GM18499 (cell line): ENCODE measurements around the gene ATP1A1.

ENCODE experiments used
- ATAC-seq: cut with Tn5 transposase; IDR thresholded peaks from one replicate; pipeline ENCODE4 v1.9.1; 2021; ENCODE audit warnings: moderate number of reproducible peaks; ENCODE audit not compliant: insufficient read depth, unreplicated experiment

Gene ATP1A1

DNA sequence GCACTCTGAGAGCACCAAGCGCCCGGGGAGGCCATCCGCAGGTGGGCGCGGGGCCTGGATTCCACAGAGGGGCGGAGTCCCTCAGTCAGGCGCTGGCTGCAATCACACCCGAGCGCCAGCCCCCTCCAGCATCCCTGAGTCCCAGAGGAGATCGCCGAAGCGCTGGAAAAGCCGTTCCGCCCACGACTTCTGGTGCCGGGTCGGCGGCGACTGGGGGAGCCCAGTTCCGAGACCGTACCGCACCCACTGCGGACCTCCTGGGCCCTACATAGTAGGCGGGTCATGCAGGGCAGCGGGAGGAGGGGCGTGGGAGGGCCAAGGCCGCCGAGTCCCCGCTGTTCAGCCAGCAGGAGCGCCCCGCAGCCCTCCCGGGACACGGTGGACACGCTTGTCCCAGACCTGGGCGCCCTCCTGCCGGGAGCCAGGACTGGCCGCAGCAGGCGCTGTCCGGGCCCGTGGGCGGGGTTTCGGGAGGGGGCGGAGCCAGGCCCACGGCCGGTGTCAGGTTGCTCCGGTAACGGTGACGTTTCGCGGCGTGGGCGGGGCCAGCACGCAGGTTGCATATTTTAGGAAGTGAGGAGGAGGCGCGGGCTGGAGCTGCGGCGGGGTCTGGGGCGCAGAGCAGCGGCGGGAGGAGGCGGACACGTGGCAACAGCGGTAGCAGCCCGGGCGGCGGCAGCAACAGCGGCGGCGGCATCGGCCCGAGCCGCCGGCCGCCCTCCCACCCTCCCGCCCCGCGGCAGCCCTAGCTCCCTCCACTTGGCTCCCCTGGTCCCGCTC is at the start of gene ATP1A1:
Gene ATP1A1, plus strand, starts transcription at position 594 of the 780 bp plus-strand sequence. CDS start 268 bp downstream, outside the sequence.
- peak; percentile 40 for ATAC-seq

GRCh38 chr1:116323491-116323890 is 49.6 kb upstream of the ATP1A1 start:
- no peak for ATAC-seq

DNA sequence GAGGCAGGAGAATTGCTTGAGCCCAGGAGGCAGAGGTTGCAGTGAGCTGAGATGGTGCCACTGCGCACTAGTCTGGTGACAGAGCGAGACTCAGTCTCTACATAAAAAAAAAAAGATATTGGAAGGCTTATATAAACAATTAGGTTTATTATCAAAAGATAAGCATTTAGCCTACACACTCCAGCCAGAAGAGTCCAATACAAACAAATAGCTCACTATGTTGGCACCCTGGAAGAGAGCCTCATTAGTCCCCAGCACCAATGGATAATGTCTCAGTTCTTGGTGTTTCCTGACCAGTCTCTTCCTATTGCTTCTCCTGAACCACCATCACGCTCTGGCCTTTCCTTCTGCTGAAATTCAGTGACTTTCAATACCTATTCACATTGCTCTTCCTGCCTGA is 48.6 kb upstream of the ATP1A1 start:
- ATAC-seq, result no peak

GRCh38 chr1:116325104-116325503 is 47.9 kb upstream of the ATP1A1 start:
- no peak for ATAC-seq

DNA sequence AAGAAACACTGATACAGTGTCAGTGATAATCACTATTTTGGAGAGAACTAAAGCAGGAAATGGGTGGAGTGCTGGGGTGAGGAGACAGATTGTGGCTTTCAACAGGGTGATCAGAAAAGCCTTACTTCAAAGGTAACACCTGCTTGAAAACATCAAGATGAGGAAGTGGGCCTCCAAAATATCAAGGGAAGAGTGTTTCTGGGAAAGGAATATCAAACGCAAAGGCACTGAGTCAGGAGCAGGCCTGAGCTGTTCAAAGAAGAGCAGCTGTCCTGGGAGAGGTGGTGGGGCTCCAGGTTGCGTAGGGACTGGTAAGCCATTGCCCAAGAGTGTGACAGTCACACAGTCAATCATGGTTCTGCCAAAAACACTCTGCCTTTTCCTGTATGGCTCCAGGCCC is 47.1 kb upstream of the ATP1A1 start:
- ATAC-seq, result no peak

DNA sequence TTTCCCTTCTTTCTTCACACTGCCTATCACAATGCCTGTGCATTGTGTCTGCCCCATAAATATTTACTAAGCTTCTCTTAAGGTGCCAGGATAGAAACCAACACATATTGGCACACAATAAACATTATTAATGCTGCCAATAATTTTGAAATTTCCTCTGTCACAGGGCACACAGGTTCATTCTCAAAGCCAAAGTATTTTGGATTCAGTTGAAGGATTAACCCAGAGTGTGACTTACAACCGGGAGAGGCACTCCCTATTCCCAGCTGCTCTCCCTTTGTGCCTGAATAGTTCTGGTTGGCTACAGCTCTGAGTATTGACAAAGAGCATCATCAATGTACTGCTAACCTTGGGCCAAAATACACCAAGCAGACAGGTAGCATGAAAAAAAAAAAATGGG is 46.6 kb upstream of the ATP1A1 start:
- no peak for ATAC-seq

DNA sequence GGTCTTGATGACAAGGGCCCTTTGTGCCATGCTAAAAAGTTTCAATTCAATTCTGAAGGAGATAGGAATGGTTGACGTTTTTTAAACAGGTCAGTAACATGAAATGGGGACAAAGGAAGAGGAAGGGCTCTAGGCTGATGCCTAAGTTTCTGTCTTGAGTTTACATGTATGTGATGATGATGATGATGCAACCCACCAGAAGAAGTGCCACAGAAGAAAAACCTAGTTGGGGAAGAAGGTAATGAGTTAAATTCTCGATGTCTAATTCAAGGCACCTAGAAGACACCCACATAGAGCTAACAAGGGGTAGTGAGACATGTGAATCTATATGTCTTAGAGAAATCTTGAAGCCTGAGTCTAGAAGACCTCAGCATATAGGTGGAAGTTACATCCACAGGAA is 44.4 kb upstream of the ATP1A1 start:
- no peak for ATAC-seq

DNA sequence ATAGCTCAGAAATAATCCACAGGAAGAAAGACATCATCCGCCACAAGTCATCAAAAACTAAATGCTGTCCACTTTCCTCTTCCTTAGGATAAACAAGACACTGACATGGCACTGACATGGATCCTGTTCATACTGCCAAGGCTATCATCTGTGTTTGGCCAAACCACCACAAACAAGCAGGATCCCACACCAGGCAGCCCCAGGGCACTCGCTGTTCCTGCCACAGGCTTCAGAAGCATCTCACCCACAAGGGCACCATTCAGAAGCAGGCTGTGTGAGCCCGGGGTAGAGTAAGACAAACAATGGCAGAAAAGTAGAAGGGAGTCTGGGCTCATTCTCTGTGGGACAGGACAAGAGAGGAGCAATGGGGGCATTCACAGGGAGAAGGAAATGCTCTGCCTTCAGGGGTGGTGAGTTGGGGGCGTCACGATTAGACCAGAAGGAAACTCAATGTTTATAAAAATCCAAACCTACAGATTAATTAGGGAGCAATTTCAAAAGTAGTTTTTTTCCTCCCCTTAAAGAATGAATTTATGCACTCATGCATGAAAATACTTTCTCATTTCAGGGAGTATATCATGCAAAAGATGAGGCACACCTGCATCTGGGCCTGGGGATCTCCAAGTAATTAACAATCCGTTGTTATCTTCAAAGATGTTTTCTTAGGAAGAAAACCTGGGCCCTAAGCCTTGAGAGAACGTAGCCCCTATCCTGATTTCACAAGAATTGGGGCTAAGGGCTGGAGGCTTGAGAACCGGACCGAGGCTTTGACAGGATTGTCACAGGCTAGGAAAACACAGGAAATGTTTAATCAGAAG is 43.3 kb upstream of the ATP1A1 start:
- no peak for ATAC-seq

DNA sequence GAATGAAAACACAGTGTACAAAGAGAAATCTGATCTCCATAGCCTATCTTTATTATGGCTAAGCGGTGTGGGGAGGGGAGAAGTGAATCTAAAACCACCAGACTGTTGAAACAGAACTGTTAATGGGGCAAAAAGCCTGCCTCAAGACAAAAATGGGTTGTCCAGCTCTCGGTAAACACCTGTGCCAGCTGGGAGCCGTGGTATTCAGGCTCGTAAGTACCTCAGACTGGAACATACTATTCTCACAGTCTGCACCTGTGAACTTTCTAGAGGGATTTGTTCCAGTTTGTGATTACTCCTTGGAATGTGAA is 42.7 kb upstream of the ATP1A1 start:
- ATAC-seq, result no peak

DNA sequence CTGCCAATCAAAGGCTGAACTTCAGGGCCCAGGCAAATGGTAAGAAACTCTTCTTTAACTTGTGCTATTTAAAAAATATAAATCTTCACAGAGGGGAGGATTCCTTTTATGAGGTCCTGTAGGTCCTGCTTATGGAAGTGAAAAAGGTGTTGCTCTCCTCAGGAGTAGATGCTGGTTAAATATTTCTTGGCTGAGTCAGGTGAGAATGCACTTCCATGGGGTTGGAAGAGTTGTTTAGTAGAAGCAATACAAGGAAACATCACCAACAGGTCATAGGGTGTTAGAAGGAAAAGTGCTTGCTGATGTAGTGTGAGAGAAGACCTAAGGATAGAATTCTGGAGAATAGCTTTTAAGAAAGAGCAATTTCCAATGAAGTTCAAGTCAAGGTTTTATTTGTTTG is 42.2 kb upstream of the ATP1A1 start:
- ATAC-seq, result no peak

- ATAC-seq, result no peak
These were observed 41.5 kb upstream of the ATP1A1 start for GRCh38 chr1:116331523-116331922.

DNA sequence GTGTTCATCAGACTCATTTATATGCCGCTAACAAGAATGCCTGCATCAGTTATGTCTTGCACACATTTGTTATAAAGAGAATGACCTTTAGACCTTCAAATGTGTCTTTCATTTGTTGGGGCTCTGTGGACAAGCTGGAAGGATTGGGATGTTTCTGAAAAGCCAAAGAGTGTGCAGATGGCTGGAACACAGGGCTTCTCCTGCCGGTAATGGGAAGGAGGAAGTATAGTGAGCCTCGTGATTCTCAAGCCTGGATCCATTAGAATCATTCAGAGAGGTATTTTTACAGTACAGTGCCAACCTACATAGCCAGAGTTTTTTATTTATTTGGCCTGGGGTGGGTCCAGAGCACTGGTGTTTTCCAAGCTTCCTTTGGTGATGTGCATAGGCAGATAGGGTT is 40.6 kb upstream of the ATP1A1 start:
- ATAC-seq, result no peak

- no peak for ATAC-seq
These were observed 39.7 kb upstream of the ATP1A1 start for GRCh38 chr1:116333171-116334014.

DNA sequence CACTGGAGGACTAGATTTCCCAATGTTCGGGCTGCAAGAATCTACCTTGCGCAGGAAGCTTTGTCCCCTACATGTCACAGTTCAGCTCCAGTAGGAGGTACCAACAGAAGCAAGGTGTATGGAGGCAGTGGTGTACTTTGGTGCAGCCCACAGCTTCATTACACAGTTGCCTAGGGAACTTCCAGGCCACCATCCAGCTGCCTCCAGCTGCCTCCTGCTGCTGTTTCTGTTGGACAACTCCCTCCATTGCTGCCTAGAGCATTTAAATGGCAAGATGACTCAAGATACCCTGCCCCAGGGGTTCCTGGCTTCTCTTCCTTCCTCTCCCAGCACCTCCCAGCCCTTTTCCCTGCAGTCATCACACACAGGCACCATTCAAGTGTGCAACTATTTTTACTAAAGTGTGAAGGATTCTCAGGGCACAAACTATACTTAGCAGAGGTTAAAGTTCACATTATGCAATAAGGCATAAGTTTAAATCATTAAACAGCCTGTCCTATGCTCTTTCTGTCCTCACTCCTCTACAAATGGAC is 39.0 kb upstream of the ATP1A1 start:
- ATAC-seq, result no peak

DNA sequence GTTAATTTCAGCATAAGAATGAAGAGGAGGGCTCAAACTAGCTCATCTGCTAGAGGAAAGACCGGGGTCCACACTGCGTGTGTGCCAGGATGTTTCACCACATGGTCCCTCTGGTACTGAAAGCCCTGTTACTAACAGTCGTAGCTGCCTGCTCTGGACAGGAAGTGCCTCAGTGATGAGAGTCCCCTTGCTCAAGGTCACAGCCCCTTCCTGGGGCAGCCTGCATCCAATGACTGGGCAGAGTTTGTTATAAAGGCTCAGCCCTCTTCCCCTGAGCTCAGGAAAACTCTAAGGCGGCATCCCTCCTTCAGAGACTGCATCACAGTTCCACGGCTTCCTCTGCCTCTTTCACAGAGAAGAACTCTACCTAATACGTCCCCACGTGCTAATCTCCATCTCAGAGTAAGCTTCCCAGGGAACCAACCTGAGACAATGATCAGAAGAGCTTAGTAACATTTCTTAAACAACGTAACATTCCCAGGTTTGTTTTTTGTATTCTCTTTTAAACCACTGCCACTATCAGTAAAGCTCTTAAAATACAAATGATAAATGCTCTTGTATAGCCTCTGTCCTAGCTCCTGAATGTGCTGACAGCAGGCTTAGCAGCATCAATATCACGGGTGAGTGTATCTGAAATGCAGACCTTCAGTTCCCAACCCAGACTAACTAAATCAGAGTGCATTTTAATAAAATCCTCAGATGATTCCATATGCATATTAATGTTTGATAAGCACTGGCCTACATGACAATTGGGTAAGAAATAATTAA is 38.0 kb upstream of the ATP1A1 start:
- ATAC-seq, result no peak

DNA sequence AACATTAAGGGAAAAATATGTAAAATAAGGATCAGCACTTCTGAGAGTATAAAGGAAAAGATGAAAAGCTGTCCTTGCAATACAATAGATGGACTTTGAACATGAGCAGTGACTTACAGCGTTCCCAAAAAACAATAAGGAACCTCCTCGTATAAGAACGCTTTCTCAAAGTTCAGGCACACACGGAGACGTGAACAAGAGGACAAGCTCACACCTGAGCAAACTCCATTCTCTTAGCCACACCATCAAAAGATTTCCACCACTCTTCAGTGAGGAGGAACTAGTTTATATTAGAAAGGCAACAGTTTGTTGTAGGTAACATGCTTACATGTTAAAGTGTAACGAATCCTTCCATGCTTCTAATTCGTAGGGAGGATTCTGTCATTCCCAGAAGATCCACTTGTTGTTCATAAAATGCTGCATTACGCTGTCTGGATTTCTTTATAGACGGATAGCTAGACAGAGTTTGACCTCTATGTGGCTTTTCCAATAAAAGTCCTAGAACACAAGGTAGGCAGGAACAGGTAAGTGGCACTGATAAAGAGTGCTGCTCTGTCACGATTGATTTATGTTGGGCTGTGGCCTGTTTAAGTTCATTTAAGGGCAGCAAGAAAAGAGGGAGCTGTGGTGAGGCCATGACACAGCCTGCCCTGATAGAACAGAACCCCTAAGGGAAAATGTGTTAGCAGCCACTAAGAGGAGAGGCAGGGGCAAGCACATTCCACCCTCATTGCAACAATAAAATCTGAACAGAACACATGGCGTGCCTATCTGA is 37.0 kb upstream of the ATP1A1 start:
- no peak for ATAC-seq

DNA sequence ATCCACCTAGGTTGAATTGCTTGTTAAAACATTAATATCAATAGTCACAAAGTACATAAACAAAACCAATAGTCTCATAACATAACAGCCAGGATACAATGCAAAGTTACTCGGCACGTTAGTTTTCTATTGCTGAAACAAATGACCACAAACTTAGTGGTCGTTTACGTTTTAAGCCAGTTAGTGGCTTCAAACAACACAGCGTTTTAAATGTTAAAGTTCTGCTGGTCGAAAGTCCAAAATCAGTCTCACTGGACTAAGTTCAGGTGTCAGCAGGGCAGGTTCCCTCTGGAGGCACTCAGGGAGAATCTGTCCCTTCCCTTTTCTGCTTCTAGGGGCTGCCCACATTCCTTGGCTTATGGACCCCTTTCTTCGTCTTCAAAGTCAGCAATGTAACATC is 35.6 kb upstream of the ATP1A1 start:
- no peak for ATAC-seq

GRCh38 chr1:116338400-116338799 is 34.6 kb upstream of the ATP1A1 start:
- no peak for ATAC-seq

DNA sequence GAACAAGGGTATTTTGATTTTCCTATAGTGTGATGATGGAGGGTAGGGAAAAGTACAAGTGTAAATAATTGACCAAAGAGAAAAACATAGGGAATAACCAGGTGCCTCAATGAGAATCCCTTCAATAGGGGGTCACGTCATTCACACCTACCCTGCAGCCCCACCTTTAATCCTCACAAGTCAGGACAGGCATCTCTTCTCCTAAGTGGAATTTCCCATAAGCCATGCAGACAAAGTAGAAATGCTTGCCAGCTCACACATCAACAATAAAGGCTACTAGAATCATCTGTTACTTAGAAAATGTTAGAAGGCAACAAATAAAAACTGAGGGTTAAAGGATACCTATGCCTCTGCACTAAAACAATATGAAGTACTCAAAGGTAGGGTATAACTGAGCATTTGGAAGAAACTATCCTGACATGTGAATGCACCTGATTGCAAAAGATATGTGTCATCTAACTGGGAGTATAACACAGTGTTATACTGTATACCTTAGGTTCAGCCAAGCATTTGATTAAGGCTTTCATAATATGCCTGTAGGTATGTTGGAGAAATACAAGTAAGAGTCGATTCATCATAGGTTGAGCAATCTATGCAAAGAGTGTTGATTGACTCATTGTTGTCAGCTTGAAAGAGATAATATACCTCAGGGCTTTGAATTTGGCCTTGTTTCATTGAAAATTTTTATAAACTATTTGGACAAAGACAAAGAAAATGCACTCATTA is 32.4 kb upstream of the ATP1A1 start:
- ATAC-seq, result no peak
